C4-2B (cell line): Measurements from ENCODE around the gene GRAP2.

Experiments used
- H3K27ac ChIP-seq: fragments of 450-650 bp; 2 replicates; pipeline ENCODE4 v1.5.1; 2017
- CTCF ChIP-seq: fragments of 450-650 bp; conservative IDR thresholded peaks from 2 replicates; pipeline ENCODE4 v1.5.1; 2017; ENCODE audit warnings: mild to moderate bottlenecking
- ZFX ChIP-seq: fragments of 450-650 bp; IDR thresholded peaks from 2 replicates; pipeline ENCODE4 v1.6.1; 2017

Gene GRAP2

GRCh38 chr22:40020956-40021355, 120.1 kb downstream of the GRAP2 start:
- no peak for TF ChIP-seq ZFX
- no peak for TF ChIP-seq CTCF
- no peak overlapping the region for H3K27ac ChIP-seq

- no peak overlapping the region for H3K27ac ChIP-seq
- TF ChIP-seq ZFX (no peak), CTCF (no peak)
Observed at GRCh38 chr22:40021401-40022000, 120.6 kb downstream of the GRAP2 start.

- H3K27ac ChIP-seq: no peak overlapping the region
- TF ChIP-seq ZFX (no peak), CTCF (no peak)
Observed at GRCh38 chr22:40022536-40023240, 121.8 kb downstream of the GRAP2 start.
